Naive thymus-derived CD4-positive, alpha-beta T cell (primary cell): ENCODE measurements around the gene IFNL4. TPM values are rescaled to one million over a fixed set of nuclear protein-coding genes. Genes with fewer than 3 reads are reported as not detected.
"Not testable (repeated sequence)": the region's sequence is repeated elsewhere in the genome, so short reads cannot be mapped to it uniquely, and the experiment has no call there.

Experiments used
- ATAC-seq: fragments of 150-1000 bp; cut with Tn5 transposase; 2 replicates; pipeline ENCODE4 v1.10.0; 2021; ENCODE audit warnings: mild to moderate bottlenecking, moderate library complexity
- CTCF ChIA-PET: fragments of 350-600 bp; sonication (Branson Sonifier 250); formaldehyde crosslinking; loops from one replicate; lab custom pipeline; 2021; ENCODE audit warnings: antibody characterized with exemption; lab: Charles Lee
- POLR2A ChIA-PET: fragments of 350-600 bp; sonication (Branson Sonifier 250); formaldehyde crosslinking; loops from one replicate; lab custom pipeline; 2021; ENCODE audit warnings: antibody characterized with exemption, inconsistent platforms; lab: Charles Lee
- DNase-seq, 9 donors: peaks; one replicate each; pipeline versions ENCODE4 v3.0.0 to v3.0.0-alpha.2; 2020 to 2022; ENCODE audit warnings: mixed read lengths in 1 of 9
- H3K27ac ChIP-seq: one replicate; pipeline ENCODE4 v1.7.0; 2013; ENCODE audit warnings: mild to moderate bottlenecking, low read depth, low read length, moderate library complexity
- H3K27me3 ChIP-seq, 2 donors: one replicate each; pipeline ENCODE4 v1.7.0; 2013; ENCODE audit warnings: low read length in 2 of 2, mild to moderate bottlenecking in 2 of 2, moderate library complexity in 2 of 2; ENCODE audit not compliant: control insufficient read depth in 2 of 2, insufficient read depth in 2 of 2
- H3K36me3 ChIP-seq, 3 experiments: 1 replicate in 2 of 3; 2 replicates in 1 of 3; pipeline ENCODE4 v1.7.0; 2013; ENCODE audit warnings: low read length in 3 of 3, mild to moderate bottlenecking in 3 of 3, moderate library complexity in 1 of 3; ENCODE audit not compliant: insufficient read depth in 3 of 3, control insufficient read depth in 2 of 3
- H3K4me1 ChIP-seq, 2 donors: one replicate each; pipeline ENCODE4 v1.7.0; 2013; ENCODE audit warnings: low read length in 2 of 2, mild to moderate bottlenecking in 2 of 2, moderate library complexity in 1 of 2; ENCODE audit not compliant: control insufficient read depth in 2 of 2, insufficient read depth in 2 of 2
- H3K4me3 ChIP-seq: 2 replicates; pipeline ENCODE4 v1.7.0; 2013; ENCODE audit warnings: mild to moderate bottlenecking, low read length
- H3K9me3 ChIP-seq, 3 experiments: 1 replicate in 2 of 3; 2 replicates in 1 of 3; pipeline ENCODE4 v1.7.0; 2013; ENCODE audit warnings: low read length in 3 of 3; ENCODE audit not compliant: control insufficient read depth in 2 of 3
- H3K27ac Mint-ChIP-seq, 9 donors: one replicate each; pipeline ENCODE4 v1.8.0; 2020 to 2022; ENCODE audit warnings: mixed read lengths in 9 of 9, mild to moderate bottlenecking in 8 of 9, moderate library complexity in 5 of 9, inconsistent platforms in 2 of 9
- H3K27me3 Mint-ChIP-seq, 5 donors: one replicate each; pipeline ENCODE4 v1.8.0; 2021 to 2022; ENCODE audit warnings: mixed read lengths in 5 of 5, mild to moderate bottlenecking in 1 of 5
- H3K36me3 Mint-ChIP-seq, 5 donors: one replicate each; pipeline ENCODE4 v1.8.0; 2020 to 2022; ENCODE audit warnings: mixed read lengths in 5 of 5, mild to moderate bottlenecking in 3 of 5, inconsistent platforms in 1 of 5
- H3K4me1 Mint-ChIP-seq, 7 donors: one replicate each; pipeline ENCODE4 v1.8.0; 2020 to 2022; ENCODE audit warnings: mixed read lengths in 7 of 7, mild to moderate bottlenecking in 3 of 7, inconsistent platforms in 1 of 7
- H3K4me3 Mint-ChIP-seq, 10 donors: one replicate each; pipeline ENCODE4 v1.8.0; 2020 to 2022; ENCODE audit warnings: mild to moderate bottlenecking in 10 of 10, mixed read lengths in 10 of 10, moderate library complexity in 6 of 10, inconsistent platforms in 2 of 10
- H3K9me3 Mint-ChIP-seq, 11 donors: one replicate each; pipeline ENCODE4 v1.8.0; 2020 to 2022; ENCODE audit warnings: mixed read lengths in 11 of 11, mild to moderate bottlenecking in 4 of 11, inconsistent platforms in 1 of 11, moderate library complexity in 1 of 11
- intact Hi-C, 2 donors: fragments of 100-400 bp; cut with micrococcal nuclease; formaldehyde crosslinking; loops; one replicate each; pipeline ENCODE4 v1.15.1; 2023
- polyA plus RNA-seq, 2 donors: library from polyadenylated mRNA; unstranded; fragments of 300-500 nt; fragmentation: Illumina TruSeq; gene quantifications; one replicate each; pipeline ENCODE4 v1.2.3, GENCODE V29; 2021
- total RNA-seq, 6 experiments: library from RNA in 5 of 6; stranded (reverse) in 5 of 6; gene quantifications; 1 replicate in 5 of 6; 2 replicates in 1 of 6; pipeline ENCODE4 v1.2.3 and lab custom pipeline; 2021 to 2026

Gene IFNL4
- total and polyA plus RNA-seq, 7 experiments from 2014 or later = not detected

DNA sequence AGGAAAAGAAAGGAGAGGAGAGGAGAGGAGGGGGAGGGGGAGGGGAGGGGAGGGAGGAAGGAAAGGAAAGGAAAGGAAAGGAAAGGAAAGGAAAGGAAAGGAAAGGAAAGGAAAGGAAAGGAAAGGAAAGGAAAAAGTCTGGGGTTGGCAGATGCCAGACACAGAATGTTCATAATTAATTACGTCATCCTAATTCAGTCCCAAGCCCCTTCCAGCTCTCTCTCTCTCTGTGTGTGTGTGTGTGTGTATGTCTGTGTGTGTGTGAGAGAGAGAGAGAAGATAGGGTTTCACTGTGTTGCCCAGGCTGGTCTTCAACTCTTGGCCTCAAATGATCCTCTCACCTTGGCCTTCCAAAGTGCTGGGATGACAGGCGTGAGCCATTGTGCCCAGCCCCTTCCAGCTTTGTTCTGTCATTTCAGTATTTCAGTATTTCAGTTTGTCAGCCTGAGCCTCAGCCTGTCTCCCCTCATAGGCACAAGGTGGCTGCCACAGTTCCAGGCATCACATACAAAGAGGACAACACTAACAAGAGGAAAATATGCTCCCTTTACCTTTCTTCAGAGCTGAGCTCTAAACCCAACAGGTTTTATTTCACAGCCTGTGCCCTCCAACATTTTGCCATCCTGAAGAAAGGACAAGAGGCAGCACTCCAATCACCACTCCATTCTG lies 18.4 kb downstream of the IFNL4 start:
- no peaks in the 10 kb centered on the region for H3K4me1 ChIP-seq
- H3K27me3 Mint-ChIP-seq = peaks cover 0 to 21% (median 4%) of the 10 kb centered on the region in 5 donors
- H3K9me3 Mint-ChIP-seq = peaks cover 0 to 3% (median 0%) of the 10 kb centered on the region in 11 donors
- no peak for DNase-seq
- no peaks in the 10 kb centered on the region for H3K36me3 ChIP-seq
- ChIA-PET CTCF (no interaction called here), POLR2A (no interaction called here)
- no peak overlapping the region for H3K27ac Mint-ChIP-seq
- H3K27ac ChIP-seq = no peak overlapping the region
- H3K4me3 Mint-ChIP-seq = no peak overlapping the region
- H3K4me1 Mint-ChIP-seq = peaks cover 0 to 3% (median 0%) of the 10 kb centered on the region in 7 donors
- intact Hi-C loops = no loop called here
- no peak for ATAC-seq
- no peaks in the 10 kb centered on the region for H3K27me3 ChIP-seq
- H3K36me3 Mint-ChIP-seq = peaks cover 0 to 3% (median 0%) of the 10 kb centered on the region in 5 donors
- H3K9me3 ChIP-seq = no peaks in the 10 kb centered on the region
- H3K4me3 ChIP-seq = no peak overlapping the region

DNA sequence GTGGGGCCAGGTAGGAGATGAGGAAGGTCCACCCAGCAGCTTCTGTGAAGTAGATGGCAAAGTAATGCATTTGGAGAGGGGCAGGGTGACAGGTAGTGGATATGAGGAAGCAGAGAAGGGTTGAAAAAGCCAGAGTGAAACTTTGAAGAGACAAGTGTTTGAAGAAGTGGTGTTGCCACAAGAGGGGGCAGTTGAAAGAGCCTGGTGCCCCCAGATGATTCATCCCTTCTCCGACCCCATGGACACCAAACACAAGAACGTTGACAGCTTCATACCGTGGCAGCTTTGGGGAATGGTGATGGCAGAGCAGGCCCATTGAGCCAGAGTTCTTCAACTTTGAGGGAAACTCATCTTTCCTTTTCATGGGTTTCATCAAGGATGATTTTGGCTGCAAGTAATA lies 23.7 kb downstream of the IFNL4 start:
- peaks cover 0 to 2% (median 0%) of the 10 kb centered on the region in 11 donors for H3K9me3 Mint-ChIP-seq
- no peaks in the 10 kb centered on the region for H3K27me3 ChIP-seq
- no peaks in the 10 kb centered on the region for H3K36me3 ChIP-seq
- intact Hi-C loops = no loop called here
- no peak overlapping the region for H3K27ac Mint-ChIP-seq
- CTCF ChIA-PET = no interaction called here
- H3K4me3 ChIP-seq = no peak overlapping the region
- no peak overlapping the region for H3K4me3 Mint-ChIP-seq
- H3K27ac ChIP-seq = no peak overlapping the region
- ATAC-seq = no peak
- POLR2A ChIA-PET = no interaction called here
- peaks cover 0 to 5% (median 0%) of the 10 kb centered on the region in 5 donors for H3K36me3 Mint-ChIP-seq
- DNase-seq = no peak
- H3K4me1 Mint-ChIP-seq = peaks cover 0 to 6% (median 0%) of the 10 kb centered on the region in 7 donors
- no peaks in the 10 kb centered on the region for H3K4me1 ChIP-seq
- H3K27me3 Mint-ChIP-seq = peaks cover 17 to 32% (median 30%) of the 10 kb centered on the region in 5 donors
- no peaks in the 10 kb centered on the region for H3K9me3 ChIP-seq

DNA sequence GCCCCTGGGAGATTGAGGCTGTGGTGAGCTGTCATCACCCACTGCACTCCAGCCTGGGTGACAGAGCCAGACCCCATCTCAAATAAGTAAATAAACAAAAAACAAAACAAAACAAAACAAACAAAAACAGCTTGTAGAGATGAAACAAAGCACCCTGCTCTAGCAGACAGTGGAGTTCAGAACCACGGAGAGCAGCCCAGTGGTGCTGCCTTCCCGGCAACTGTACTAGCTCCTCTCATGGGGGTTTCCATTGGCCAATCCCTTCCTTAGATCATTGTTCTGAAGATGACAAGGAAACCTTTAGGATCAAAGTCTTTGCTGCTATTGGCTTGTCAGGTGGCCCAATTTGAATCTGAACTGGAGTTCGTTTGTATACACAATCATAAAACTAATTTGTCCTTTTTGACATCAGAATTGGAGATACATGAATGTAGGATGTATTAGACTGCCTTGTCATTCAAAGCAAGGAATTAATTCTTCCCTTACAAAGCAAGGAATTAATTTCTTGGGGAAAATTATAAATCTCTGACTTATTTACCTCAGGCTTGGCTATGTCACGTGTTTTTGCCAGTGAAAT lies 24.9 kb downstream of the IFNL4 start:
- Mint-ChIP-seq H3K27me3 (peaks cover 17 to 38% (median 32%) of the 10 kb centered on the region in 5 donors), H3K4me3 (no peak overlapping the region), H3K36me3 (peaks cover 0 to 5% (median 0%) of the 10 kb centered on the region in 5 donors), H3K9me3 (peaks cover 0 to 2% (median 0%) of the 10 kb centered on the region in 11 donors), H3K4me1 (peaks cover 0 to 6% (median 0%) of the 10 kb centered on the region in 7 donors), H3K27ac (no peak overlapping the region)
- no peak for ATAC-seq
- no peaks in the 10 kb centered on the region for H3K36me3 ChIP-seq
- CTCF ChIA-PET = no interaction called here
- no peak overlapping the region for H3K27ac ChIP-seq
- peak in 1 of 9 donors; percentile 17 for DNase-seq
- H3K9me3 ChIP-seq = no peaks in the 10 kb centered on the region
- POLR2A ChIA-PET = interaction anchor here (0.6 kb wide), 1 partner anchor 141 kb away, joined by 3 read pairs; no protein-coding TSS in a partner anchor
- intact Hi-C loops = no loop called here
- no peaks in the 10 kb centered on the region for H3K27me3 ChIP-seq
- no peak overlapping the region for H3K4me3 ChIP-seq
- H3K4me1 ChIP-seq = no peaks in the 10 kb centered on the region

DNA sequence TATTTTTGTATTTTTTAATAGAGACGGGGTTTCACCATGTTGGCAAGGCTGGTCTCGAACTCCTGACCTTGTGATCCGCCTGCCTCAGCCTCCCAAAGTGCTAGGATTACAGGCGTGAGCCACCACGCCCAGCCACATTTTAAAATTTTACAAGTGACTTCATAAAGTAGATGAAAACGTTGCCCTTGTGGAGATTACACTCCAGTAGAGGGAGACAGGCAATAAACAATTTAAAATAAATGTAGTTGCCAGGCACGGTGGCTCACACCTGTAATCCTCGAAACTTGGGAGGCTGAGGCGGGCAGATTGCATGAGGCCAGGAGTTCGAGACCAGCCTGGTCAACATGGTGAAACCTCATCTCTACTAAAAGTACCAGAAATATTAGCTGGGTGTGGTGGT lies 29.5 kb downstream of the IFNL4 start:
- H3K4me1 Mint-ChIP-seq, DNase-seq, H3K9me3 ChIP-seq, H3K27me3 ChIP-seq, H3K9me3 Mint-ChIP-seq, H3K27ac ChIP-seq, intact Hi-C loops, H3K27ac Mint-ChIP-seq, ATAC-seq, H3K4me3 Mint-ChIP-seq, POLR2A ChIA-PET, H3K4me1 ChIP-seq, H3K4me3 ChIP-seq, CTCF ChIA-PET, H3K36me3 ChIP-seq: not testable (repeated sequence)
- H3K36me3 Mint-ChIP-seq = peaks cover 0 to 10% (median 4%) of the 10 kb centered on the region in 5 donors
- H3K27me3 Mint-ChIP-seq = peaks cover 14 to 52% (median 20%) of the 10 kb centered on the region in 5 donors

DNA sequence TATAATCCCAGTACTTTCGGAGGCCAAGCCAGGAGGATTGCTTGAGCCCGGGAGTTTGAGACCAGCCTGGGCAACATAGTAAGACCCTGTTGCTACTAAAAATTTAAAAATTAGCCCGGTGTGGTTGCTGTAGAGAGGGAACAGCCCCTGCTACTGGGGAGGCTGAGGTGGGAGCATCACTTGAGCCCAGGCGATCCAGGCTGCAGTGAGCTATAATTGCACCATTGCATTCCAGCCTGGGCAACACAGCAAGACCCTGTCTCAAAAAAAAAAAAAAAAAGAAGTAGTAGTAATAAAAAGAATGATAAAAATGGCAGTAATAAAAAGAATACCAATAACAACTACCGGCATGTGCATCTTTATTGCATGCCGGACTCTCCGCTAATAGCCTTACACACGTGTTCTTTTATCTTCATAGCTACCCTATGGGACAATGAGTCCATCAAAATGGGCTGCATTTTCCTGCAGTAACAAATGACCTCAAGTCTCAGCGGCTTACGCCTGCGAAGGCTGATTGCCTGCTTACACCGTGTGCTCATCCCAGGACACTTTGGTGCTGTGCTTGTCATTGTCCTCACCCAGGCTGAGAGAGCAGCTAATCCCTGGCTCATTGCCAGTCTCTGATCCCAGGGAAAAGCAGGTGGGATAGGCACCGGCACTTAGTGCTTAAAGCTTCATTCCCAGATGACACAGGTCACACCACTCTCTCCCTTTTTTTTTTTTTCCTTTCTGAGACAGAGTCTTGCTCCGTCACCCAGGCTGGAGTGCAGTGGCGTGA lies 30.2 kb downstream of the IFNL4 start:
- Histone ChIP-seq H3K9me3 (no peaks in the 10 kb centered on the region), H3K27ac (no peak overlapping the region), H3K4me3 (no peak overlapping the region), H3K4me1 (no peaks in the 10 kb centered on the region), H3K36me3 (no peaks in the 10 kb centered on the region), H3K27me3 (no peaks in the 10 kb centered on the region)
- intact Hi-C loops = no loop called here
- ChIA-PET POLR2A (no interaction called here), CTCF (interaction anchor here (0.6 to 0.9 kb wide), 2 partner anchors 128 to 417 kb away, joined by 3 to 4 read pairs; no protein-coding TSS in a partner anchor)
- no peak for DNase-seq
- Mint-ChIP-seq H3K4me1 (peaks cover 0 to 3% (median 0%) of the 10 kb centered on the region in 7 donors), H3K27me3 (peaks cover 12 to 52% (median 20%) of the 10 kb centered on the region in 5 donors), H3K4me3 (peak overlapping the region in 1 of 10 donors; percentile 5), H3K36me3 (peaks cover 0 to 10% (median 4%) of the 10 kb centered on the region in 5 donors), H3K27ac (no peak overlapping the region), H3K9me3 (peaks cover 0 to 5% (median 0%) of the 10 kb centered on the region in 11 donors)
- no peak for ATAC-seq

DNA sequence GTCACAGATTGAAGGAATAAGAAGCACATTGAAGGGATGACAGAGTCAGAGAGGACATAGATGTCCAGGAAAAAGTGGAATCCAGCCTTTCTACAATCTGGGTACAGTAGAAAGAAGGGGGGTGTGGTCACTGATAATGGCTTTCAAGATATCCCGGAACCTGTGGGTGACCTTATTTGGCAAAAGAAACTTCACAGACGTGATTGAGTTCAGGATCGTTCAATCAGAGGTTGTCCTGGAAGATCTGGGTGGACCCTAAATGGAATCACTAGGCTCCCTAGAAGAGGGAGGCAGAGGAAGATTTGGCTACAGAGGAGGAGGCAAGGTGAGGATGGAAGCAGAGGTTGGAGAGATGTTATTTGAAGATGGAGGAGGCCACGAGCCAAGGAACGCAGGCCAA lies 31.6 kb downstream of the IFNL4 start:
- no peak overlapping the region for H3K27ac ChIP-seq
- ChIA-PET POLR2A (no interaction called here), CTCF (no interaction called here)
- no peaks in the 10 kb centered on the region for H3K9me3 ChIP-seq
- H3K27me3 ChIP-seq = no peaks in the 10 kb centered on the region
- Mint-ChIP-seq H3K4me1 (peaks cover 0 to 3% (median 0%) of the 10 kb centered on the region in 7 donors), H3K9me3 (peaks cover 0 to 5% (median 0%) of the 10 kb centered on the region in 11 donors), H3K36me3 (peaks cover 0 to 10% (median 4%) of the 10 kb centered on the region in 5 donors), H3K27ac (no peak overlapping the region), H3K27me3 (peaks cover 9 to 46% (median 17%) of the 10 kb centered on the region in 5 donors), H3K4me3 (no peak overlapping the region)
- no peaks in the 10 kb centered on the region for H3K4me1 ChIP-seq
- H3K36me3 ChIP-seq = no peaks in the 10 kb centered on the region
- no peak for DNase-seq
- ATAC-seq = no peak
- no peak overlapping the region for H3K4me3 ChIP-seq
- intact Hi-C loops = no loop called here
